Activated CD4-positive, alpha-beta T cell treated with anti-CD3 and anti-CD28 coated beads for 36 hours (primary cell): ENCODE data around the gene LGALS12. TPM values are rescaled to one million over a fixed set of nuclear protein-coding genes. Genes with fewer than 3 reads are reported as not detected.

ENCODE experiments used
- ATAC-seq: fragments of 200-7000 bp; cut with Tn5 transposase; one replicate; pipeline ENCODE4 v1.10.0; 2021; ENCODE audit warnings: mild to moderate bottlenecking, moderate library complexity
- CTCF ChIA-PET: fragments of 350-600 bp; sonication (Branson Sonifier 250); formaldehyde crosslinking; loops from one replicate; lab custom pipeline; 2021; ENCODE audit warnings: antibody characterized with exemption; lab: Charles Lee
- POLR2A ChIA-PET: fragments of 350-600 bp; sonication (Branson Sonifier 250); formaldehyde crosslinking; loops from one replicate; lab custom pipeline; 2021; ENCODE audit warnings: antibody characterized with exemption, inconsistent platforms; lab: Charles Lee
- DNase-seq: peaks from one replicate; pipeline ENCODE4 v3.0.0-alpha.2; 2020
- H3K27ac Mint-ChIP-seq: one replicate; pipeline ENCODE4 v1.8.0; 2021; ENCODE audit warnings: mixed read lengths
- H3K27me3 Mint-ChIP-seq: one replicate; pipeline ENCODE4 v1.8.0; 2021; ENCODE audit warnings: mixed read lengths
- H3K36me3 Mint-ChIP-seq: one replicate; pipeline ENCODE4 v1.8.0; 2021; ENCODE audit warnings: low read depth, mixed read lengths
- H3K4me1 Mint-ChIP-seq: one replicate; pipeline ENCODE4 v1.8.0; 2021; ENCODE audit warnings: mixed read lengths
- H3K4me3 Mint-ChIP-seq: one replicate; pipeline ENCODE4 v1.8.0; 2021; ENCODE audit warnings: mild to moderate bottlenecking, moderate library complexity, mixed read lengths
- H3K9me3 Mint-ChIP-seq: one replicate; pipeline ENCODE4 v1.8.0; 2021; ENCODE audit warnings: low read depth, mixed read lengths
- intact Hi-C, 2 experiments: fragments of 100-400 bp; cut with DNase I in 1 of 2; cut with micrococcal nuclease in 1 of 2; formaldehyde crosslinking; loops; one replicate each; pipeline versions ENCODE4 v1.14.2 to v1.15.1; 2022 to 2024; cut with DNase I, micrococcal nuclease
- total RNA-seq, 2 experiments: library from RNA; stranded (reverse); gene quantifications; one replicate each; pipeline ENCODE4 v1.2.3, GENCODE V29; 2021

The LGALS12 gene, protein sequence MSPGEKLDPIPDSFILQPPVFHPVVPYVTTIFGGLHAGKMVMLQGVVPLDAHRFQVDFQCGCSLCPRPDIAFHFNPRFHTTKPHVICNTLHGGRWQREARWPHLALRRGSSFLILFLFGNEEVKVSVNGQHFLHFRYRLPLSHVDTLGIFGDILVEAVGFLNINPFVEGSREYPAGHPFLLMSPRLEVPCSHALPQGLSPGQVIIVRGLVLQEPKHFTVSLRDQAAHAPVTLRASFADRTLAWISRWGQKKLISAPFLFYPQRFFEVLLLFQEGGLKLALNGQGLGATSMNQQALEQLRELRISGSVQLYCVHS
- not detected for total RNA-seq

DNA sequence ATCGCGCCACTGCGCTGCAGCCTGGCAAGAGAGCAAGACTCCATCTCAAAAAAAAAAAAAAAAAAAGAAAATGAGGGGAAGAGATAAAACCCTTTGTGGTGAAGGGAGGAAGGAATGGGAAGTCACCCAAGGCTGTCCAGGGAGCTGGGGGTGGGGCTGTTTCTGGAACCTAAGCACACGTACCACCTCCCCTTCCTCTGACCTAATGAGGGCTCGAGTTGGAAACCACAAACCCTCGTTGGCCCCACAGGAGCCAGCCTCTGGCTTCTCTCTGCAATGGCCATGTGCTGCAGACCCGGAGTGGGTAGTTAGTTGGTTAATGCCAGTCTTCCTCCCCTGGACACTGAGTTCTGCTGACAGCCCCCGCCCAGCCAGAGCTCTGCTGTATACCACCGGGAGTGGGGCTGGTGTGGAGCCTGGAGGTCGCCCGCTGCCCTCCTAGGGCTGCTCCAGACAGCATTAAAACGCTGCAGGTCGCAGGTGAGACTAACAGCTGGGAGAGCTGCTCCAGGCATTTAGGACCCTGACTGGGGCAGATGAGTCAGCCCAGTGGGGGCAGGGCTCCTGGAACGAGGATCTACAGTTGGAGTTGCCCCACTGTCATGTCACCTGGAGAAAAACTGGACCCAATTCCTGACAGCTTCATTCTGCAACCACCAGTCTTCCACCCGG, at the start of gene LGALS12:
TSS of gene LGALS12 (plus strand) at position 228 of the 672 bp plus-strand sequence. CDS start at position 603, 375 bp downstream.
- ATAC-seq = no peak
- intact Hi-C loops = no loop called here
- H3K27ac Mint-ChIP-seq = no peak within 1 kb of the TSS
- no peaks in the 10 kb centered on the region for H3K36me3 Mint-ChIP-seq
- no peaks in the 10 kb centered on the region for H3K27me3 Mint-ChIP-seq
- H3K4me1 Mint-ChIP-seq = peaks cover 11% of the 10 kb centered on the region
- POLR2A ChIA-PET = no interaction called here
- CTCF ChIA-PET = interaction anchor here (1.9 kb wide), 1 partner anchor 133 kb away, joined by 8 read pairs; no protein-coding TSS in a partner anchor
- no peak for DNase-seq
- no peak within 1 kb of the TSS for H3K4me3 Mint-ChIP-seq
- H3K9me3 Mint-ChIP-seq = peaks cover 2% of the 10 kb centered on the region

DNA sequence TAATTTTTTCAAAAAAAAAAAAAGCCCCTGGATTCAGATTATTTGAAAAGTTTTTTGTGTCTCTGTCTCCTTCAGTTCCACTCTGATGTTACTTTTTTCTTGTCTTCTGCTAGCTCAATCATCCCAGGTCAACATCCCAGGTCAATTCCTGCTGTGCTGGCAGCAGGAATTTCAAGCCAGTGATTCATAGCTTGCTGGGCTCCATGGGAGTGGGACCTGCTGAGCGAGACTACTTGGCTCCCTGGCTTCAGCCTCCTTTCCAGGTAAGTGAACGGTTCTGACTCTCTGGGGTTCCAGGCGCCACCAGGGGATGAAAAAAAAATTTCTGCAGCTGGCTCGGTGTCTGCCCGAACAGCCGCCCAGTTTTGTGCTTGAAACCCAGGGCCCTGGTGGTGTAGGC, 46.3 kb upstream of the LGALS12 start:
- no peak overlapping the region for H3K4me3 Mint-ChIP-seq
- ChIA-PET POLR2A (no interaction called here), CTCF (no interaction called here)
- intact Hi-C loops = no loop called here
- DNase-seq = no peak
- no peak for ATAC-seq
- no peaks in the 10 kb centered on the region for H3K36me3 Mint-ChIP-seq
- H3K4me1 Mint-ChIP-seq = no peaks in the 10 kb centered on the region
- no peak overlapping the region for H3K27ac Mint-ChIP-seq
- no peaks in the 10 kb centered on the region for H3K9me3 Mint-ChIP-seq
- peaks cover 4% of the 10 kb centered on the region for H3K27me3 Mint-ChIP-seq

DNA sequence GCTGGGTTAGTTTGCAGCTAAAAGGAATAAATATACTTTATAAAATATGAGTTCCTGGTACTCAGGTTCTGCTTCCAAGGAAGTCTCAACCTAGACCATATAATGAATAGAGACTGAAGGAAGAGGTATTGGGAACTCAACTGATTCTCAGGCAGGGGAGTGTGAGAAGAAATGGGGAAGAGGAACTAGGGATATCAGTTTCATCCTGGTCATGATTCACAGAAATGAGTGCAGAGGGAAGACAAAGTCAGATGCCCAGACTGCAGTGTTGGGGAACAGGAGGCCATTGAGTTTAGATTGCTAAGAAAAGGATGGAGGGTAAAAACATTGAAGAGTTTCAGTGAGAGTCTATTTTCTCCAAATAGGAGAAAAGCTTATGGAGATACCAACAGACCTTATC, 43.7 kb upstream of the LGALS12 start:
- H3K27me3 Mint-ChIP-seq = peaks cover 4% of the 10 kb centered on the region
- ATAC-seq (no peak), DNase-seq (no peak)
- no peaks in the 10 kb centered on the region for H3K9me3 Mint-ChIP-seq
- H3K4me3 Mint-ChIP-seq = no peak overlapping the region
- intact Hi-C loops = no loop called here
- CTCF ChIA-PET = interaction anchor here (1.6 kb wide), 1 partner anchor 17 kb away, joined by 9 read pairs; no protein-coding TSS in a partner anchor
- H3K4me1 Mint-ChIP-seq = no peaks in the 10 kb centered on the region
- no peak overlapping the region for H3K27ac Mint-ChIP-seq
- H3K36me3 Mint-ChIP-seq = no peaks in the 10 kb centered on the region
- POLR2A ChIA-PET = no interaction called here

DNA sequence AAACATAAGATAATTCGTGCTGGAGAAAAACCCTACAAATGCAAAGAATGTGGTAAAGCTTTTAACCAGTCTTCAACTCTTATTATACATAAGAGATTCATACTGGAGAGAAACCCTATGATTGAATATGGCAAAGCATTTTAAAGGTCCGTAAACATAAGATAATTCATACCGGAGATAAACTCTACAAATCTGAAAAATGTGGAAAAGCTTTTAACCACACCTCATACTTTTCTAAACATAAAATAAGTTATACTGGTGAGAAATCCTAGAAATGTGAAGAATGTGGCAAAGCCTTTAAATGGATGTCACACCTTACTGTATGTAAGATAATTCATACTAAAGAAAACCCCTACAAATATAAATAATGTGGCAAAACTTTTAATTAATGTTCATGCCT, 35.6 kb upstream of the LGALS12 start:
- no peaks in the 10 kb centered on the region for H3K4me1 Mint-ChIP-seq
- ATAC-seq (no peak), DNase-seq (no peak)
- CTCF ChIA-PET = no interaction called here
- peaks cover 9% of the 10 kb centered on the region for H3K9me3 Mint-ChIP-seq
- peaks cover 2% of the 10 kb centered on the region for H3K36me3 Mint-ChIP-seq
- POLR2A ChIA-PET = no interaction called here
- no peak overlapping the region for H3K27ac Mint-ChIP-seq
- H3K27me3 Mint-ChIP-seq = peaks cover 2% of the 10 kb centered on the region
- intact Hi-C loops = no loop called here
- H3K4me3 Mint-ChIP-seq = no peak overlapping the region

DNA sequence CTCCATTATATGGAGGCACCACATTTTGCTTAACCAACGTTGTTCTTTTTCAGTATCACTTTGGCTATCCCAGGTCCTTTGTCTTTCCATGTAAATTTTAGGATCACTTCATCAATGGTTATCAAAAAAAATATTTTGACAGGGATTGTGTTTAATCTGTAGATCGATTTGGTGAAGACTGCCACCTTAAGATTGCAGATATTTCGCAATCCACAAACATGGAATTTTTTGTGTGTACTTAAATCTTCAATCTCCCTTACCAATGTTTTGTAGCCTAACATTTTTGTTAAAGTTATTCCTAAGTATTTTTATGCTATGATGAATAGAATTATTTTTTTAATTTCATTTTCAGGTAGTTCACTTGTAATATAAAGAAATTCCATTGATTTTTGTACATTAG, 33.5 kb upstream of the LGALS12 start:
- H3K4me1 Mint-ChIP-seq = no peaks in the 10 kb centered on the region
- ATAC-seq = no peak
- ChIA-PET CTCF (no interaction called here), POLR2A (no interaction called here)
- H3K36me3 Mint-ChIP-seq = peaks cover 2% of the 10 kb centered on the region
- no peak for DNase-seq
- H3K4me3 Mint-ChIP-seq = no peak overlapping the region
- H3K27ac Mint-ChIP-seq = no peak overlapping the region
- peaks cover 4% of the 10 kb centered on the region for H3K27me3 Mint-ChIP-seq
- intact Hi-C loops = no loop called here
- H3K9me3 Mint-ChIP-seq = peaks cover 16% of the 10 kb centered on the region

DNA sequence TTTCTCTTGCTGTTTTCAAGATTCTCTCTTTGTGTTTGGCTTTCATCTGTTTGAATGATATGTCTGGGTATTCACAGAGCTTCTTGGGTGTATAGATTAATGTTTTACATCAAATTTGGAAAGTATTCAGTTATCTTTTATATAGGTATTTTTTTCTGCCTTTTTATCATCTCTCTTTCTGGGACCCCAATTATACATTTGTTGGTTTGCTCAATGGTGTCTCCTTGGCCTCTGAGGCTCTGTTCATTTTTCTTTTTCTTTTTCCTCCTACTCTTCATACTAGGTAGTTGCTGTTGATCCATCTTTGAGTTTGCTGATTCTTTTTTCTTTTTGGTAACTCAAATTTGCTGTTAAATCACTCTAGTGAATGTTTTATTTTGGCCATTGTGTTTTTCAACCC, 29.3 kb upstream of the LGALS12 start:
- no peaks in the 10 kb centered on the region for H3K4me1 Mint-ChIP-seq
- H3K27ac Mint-ChIP-seq = no peak overlapping the region
- intact Hi-C loops = no loop called here
- H3K4me3 Mint-ChIP-seq = no peak overlapping the region
- H3K36me3 Mint-ChIP-seq = no peaks in the 10 kb centered on the region
- peaks cover 6% of the 10 kb centered on the region for H3K9me3 Mint-ChIP-seq
- DNase-seq (no peak), ATAC-seq (no peak)
- H3K27me3 Mint-ChIP-seq = peaks cover 2% of the 10 kb centered on the region
- ChIA-PET CTCF (interaction anchor here (0.6 to 1.5 kb wide), 2 partner anchors 162 to 262 kb away, joined by 3 read pairs; no protein-coding TSS in a partner anchor), POLR2A (no interaction called here)

DNA sequence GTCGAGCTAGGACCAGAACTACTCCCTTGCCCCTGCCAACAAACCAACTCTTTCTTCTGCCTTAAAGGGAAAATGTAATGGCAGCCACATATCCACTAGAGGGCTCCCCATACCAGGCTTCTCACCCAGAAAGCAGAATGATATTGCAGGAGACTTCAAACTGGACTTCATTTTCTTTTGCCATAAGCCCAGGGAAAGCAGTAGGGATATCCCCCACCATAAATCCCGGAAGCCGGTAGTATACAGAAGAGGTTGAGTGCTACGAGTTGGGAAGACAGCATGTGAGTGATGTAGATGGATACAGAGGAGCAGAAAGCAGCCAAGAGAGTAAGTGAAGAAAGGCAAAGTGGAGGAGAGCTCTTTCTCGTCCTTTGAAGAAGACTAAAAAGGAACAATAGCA, 27.0 kb upstream of the LGALS12 start:
- ATAC-seq (peak; percentile 69), DNase-seq (peak; percentile 60)
- Mint-ChIP-seq H3K4me1 (no peaks in the 10 kb centered on the region), H3K27me3 (peaks cover 4% of the 10 kb centered on the region), H3K4me3 (no peak overlapping the region), H3K9me3 (peaks cover 6% of the 10 kb centered on the region), H3K27ac (no peak overlapping the region), H3K36me3 (no peaks in the 10 kb centered on the region)
- intact Hi-C loops = loop anchor here (1.0 to 2.0 kb wide), 3 partner anchors 157 to 260 kb away; no protein-coding TSS in a partner anchor
- CTCF ChIA-PET = interaction anchor here (0.6 to 4.9 kb wide), 38 partner anchors 8 to 995 kb away, joined by 3 to 125 read pairs (median 4); partner anchors contain the start of genes PLAAT4 and PLAAT5
- POLR2A ChIA-PET = no interaction called here

DNA sequence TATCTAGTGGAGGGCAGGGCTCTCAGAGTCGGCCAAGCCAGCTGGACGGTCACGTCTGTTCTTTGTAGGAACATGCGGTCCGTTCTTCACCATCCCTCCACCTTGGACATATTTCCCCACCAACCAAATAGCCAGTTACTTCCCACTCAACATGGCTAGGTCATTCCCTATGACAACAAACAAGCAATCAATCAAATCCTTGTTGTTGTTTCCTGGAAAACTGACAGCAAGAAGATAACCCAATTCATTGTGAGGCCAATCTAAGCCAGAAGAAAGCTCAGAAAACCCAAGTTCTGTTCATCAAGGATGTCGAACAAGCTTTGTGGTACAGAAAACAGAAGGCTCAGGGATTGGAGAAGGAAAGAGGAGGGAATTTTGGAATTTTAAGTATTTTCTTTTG, 25.8 kb upstream of the LGALS12 start:
- ChIA-PET CTCF (interaction anchor here (0.6 to 4.9 kb wide), 25 partner anchors 9 to 574 kb away, joined by 3 to 125 read pairs (median 4); partner anchors contain the start of genes PLAAT4, PLAAT5 and RTN3), POLR2A (no interaction called here)
- Mint-ChIP-seq H3K4me1 (no peaks in the 10 kb centered on the region), H3K4me3 (no peak overlapping the region), H3K27me3 (peaks cover 6% of the 10 kb centered on the region), H3K27ac (no peak overlapping the region), H3K9me3 (peaks cover 12% of the 10 kb centered on the region), H3K36me3 (no peaks in the 10 kb centered on the region)
- intact Hi-C loops = no loop called here
- no peak for ATAC-seq
- no peak for DNase-seq

DNA sequence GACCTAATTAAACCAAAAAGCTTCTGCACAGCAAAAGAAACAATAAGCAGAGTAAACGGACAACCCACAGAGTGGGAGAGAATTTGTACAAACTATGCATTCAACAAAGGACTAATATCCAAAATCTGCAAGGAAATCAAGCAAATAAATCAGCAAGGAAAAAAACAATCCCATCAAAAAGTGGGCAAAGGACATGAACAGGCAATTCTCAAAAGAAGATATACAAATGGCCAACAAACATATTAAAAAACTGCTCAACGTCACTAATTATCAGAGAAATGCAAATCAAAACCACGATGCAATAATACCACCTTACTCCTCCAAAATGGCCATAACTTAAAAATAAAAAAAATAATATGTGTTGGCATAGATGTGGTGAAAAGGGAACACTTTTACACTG, 20.1 kb upstream of the LGALS12 start:
- peaks cover 13% of the 10 kb centered on the region for H3K9me3 Mint-ChIP-seq
- peaks cover 8% of the 10 kb centered on the region for H3K27me3 Mint-ChIP-seq
- DNase-seq = no peak
- no peak overlapping the region for H3K27ac Mint-ChIP-seq
- ChIA-PET POLR2A (no interaction called here), CTCF (no interaction called here)
- intact Hi-C loops = no loop called here
- no peak overlapping the region for H3K4me3 Mint-ChIP-seq
- H3K36me3 Mint-ChIP-seq = peaks cover 2% of the 10 kb centered on the region
- no peak for ATAC-seq
- no peaks in the 10 kb centered on the region for H3K4me1 Mint-ChIP-seq

DNA sequence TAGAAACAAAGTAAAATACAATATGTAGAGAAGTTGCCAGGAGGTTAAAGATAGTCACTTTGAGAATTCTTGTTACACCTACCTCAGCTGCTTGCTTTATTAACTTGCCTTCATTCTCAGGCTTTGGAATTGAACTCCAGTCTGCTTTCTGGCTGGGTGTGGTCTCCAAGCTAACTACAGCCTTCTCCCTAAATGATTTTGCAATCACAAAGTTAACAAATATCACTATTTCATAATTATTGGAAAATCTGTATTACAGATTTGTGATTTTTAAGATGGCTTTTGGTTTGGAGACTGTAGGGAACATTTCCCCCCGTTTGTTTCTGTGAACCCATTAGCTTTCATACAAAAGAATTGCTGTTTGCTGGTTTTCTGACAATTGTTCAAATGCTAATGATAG, 17.1 kb upstream of the LGALS12 start:
- Mint-ChIP-seq H3K27me3 (peaks cover 19% of the 10 kb centered on the region), H3K4me3 (no peak overlapping the region), H3K27ac (no peak overlapping the region), H3K4me1 (peaks cover 11% of the 10 kb centered on the region), H3K36me3 (peaks cover 2% of the 10 kb centered on the region), H3K9me3 (peaks cover 13% of the 10 kb centered on the region)
- DNase-seq = no peak
- ChIA-PET CTCF (interaction anchor here (0.6 to 3.1 kb wide), 4 partner anchors 9 to 918 kb away, joined by 3 to 19 read pairs (median 3); no protein-coding TSS in a partner anchor), POLR2A (no interaction called here)
- intact Hi-C loops = no loop called here
- no peak for ATAC-seq

DNA sequence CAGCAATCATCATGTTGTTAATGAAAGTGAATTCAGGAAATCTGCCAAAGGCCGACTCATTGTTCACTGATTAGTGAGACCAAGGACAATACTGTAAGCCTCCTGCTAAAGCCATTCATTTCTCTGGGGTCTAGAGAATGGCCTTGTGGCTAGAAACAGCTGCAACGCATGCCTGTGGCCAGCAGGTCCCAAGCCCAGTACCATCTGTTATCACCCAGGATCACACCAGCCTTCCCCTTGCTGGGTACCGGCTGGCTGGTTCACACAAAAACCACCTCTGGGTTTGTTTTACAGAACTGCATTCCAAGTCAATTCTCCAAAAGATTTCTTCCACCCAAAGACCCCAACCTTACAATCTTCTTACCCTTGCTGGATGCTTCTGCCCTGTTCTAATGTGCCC, 16.0 kb upstream of the LGALS12 start:
- ATAC-seq (no peak), DNase-seq (no peak)
- intact Hi-C loops = no loop called here
- H3K27ac Mint-ChIP-seq = no peak overlapping the region
- H3K4me1 Mint-ChIP-seq = peaks cover 11% of the 10 kb centered on the region
- peaks cover 9% of the 10 kb centered on the region for H3K9me3 Mint-ChIP-seq
- no peak overlapping the region for H3K4me3 Mint-ChIP-seq
- ChIA-PET POLR2A (no interaction called here), CTCF (interaction anchor here (0.7 to 3.1 kb wide), 5 partner anchors 10 to 148 kb away, joined by 3 to 19 read pairs (median 3); no protein-coding TSS in a partner anchor)
- peaks cover 24% of the 10 kb centered on the region for H3K27me3 Mint-ChIP-seq
- H3K36me3 Mint-ChIP-seq = peaks cover 2% of the 10 kb centered on the region
